CD4-positive, alpha-beta T cell treated with Interferon gamma for 1 hour (primary cell): ENCODE measurements around the gene ZNF521.

Experiments
- DNase-seq: peaks from one replicate; pipeline ENCODE4 v3.0.0-alpha.2; 2020

ZNF521 gene

GRCh38 chr18:25335062-25335461, 16.9 kb downstream of the ZNF521 start:
- DNase-seq = no peak

- no peak for DNase-seq
These were observed 17.4 kb downstream of the ZNF521 start for GRCh38 chr18:25334588-25334987.

- no peak for DNase-seq
These were observed 20.0 kb downstream of the ZNF521 start for GRCh38 chr18:25332002-25332401.

GRCh38 chr18:25329783-25330182, 22.2 kb downstream of the ZNF521 start:
- DNase-seq = no peak

GRCh38 chr18:25327584-25327983, 24.4 kb downstream of the ZNF521 start:
- DNase-seq = no peak

- no peak for DNase-seq
These were observed 25.5 kb downstream of the ZNF521 start for GRCh38 chr18:25326361-25326952.

GRCh38 chr18:25322806-25323205, 29.2 kb downstream of the ZNF521 start:
- DNase-seq = no peak

- DNase-seq = no peak
These were observed 35.5 kb downstream of the ZNF521 start for GRCh38 chr18:25316381-25317018.

- no peak for DNase-seq
These were observed 37.2 kb downstream of the ZNF521 start for GRCh38 chr18:25314838-25315190.

GRCh38 chr18:25314151-25314837, 37.7 kb downstream of the ZNF521 start:
- DNase-seq = no peak

- DNase-seq = no peak
These were observed 38.7 kb downstream of the ZNF521 start for GRCh38 chr18:25313268-25313667.

GRCh38 chr18:25310045-25310444, 41.9 kb downstream of the ZNF521 start:
- no peak for DNase-seq

GRCh38 chr18:25308381-25308780, 43.6 kb downstream of the ZNF521 start:
- no peak for DNase-seq

- DNase-seq = no peak
These were observed 44.8 kb downstream of the ZNF521 start for GRCh38 chr18:25307192-25307591.

- no peak for DNase-seq
These were observed 45.3 kb downstream of the ZNF521 start for GRCh38 chr18:25306671-25307070.

- DNase-seq = no peak
These were observed 46.4 kb downstream of the ZNF521 start for GRCh38 chr18:25305584-25305983.

- no peak for DNase-seq
These were observed 51.5 kb downstream of the ZNF521 start for GRCh38 chr18:25300492-25300891.

- no peak for DNase-seq
These were observed 52.3 kb downstream of the ZNF521 start for GRCh38 chr18:25299426-25300300.

GRCh38 chr18:25298853-25299274, 53.1 kb downstream of the ZNF521 start:
- no peak for DNase-seq

GRCh38 chr18:25295624-25296138, 56.3 kb downstream of the ZNF521 start:
- DNase-seq = no peak

GRCh38 chr18:25291150-25291549, 60.8 kb downstream of the ZNF521 start:
- no peak for DNase-seq

- DNase-seq = no peak
These were observed 62.9 kb downstream of the ZNF521 start for GRCh38 chr18:25289001-25289631.
